Stomach (tissue), 9 donors: ENCODE results near the gene ASMTL. TPM values are rescaled to one million over a fixed set of nuclear protein-coding genes. Genes with fewer than 3 reads are reported as not detected.
"Not testable (repeated sequence)": the region's sequence is repeated elsewhere in the genome, so short reads cannot be mapped to it uniquely, and the experiment has no call there.

Experiments used
- DNase-seq, 2 donors: peaks; one replicate each; pipeline versions ENCODE4 v3.0.0 to v3.0.0-alpha.2; 2013 to 2019
- H3K27ac ChIP-seq, 5 donors: fragments of 200-600 bp in 4 of 5; sonication (generic) in 4 of 5; one replicate each; pipeline ENCODE4 v1.5.1; 2013 to 2019; ENCODE audit warnings: mild to moderate bottlenecking in 1 of 5, moderate library complexity in 1 of 5
- H3K27me3 ChIP-seq, 3 donors: fragments of 200-600 bp; sonication (generic); one replicate each; pipeline ENCODE4 v1.5.1; 2017 to 2019; ENCODE audit warnings: mixed run types in 1 of 3
- H3K36me3 ChIP-seq, 4 donors: fragments of 200-600 bp; sonication (generic); 1 replicate in 3 of 4; 2 replicates in 1 of 4; pipeline ENCODE4 v1.5.1; 2016 to 2019
- H3K4me1 ChIP-seq, 4 donors: fragments of 200-600 bp; sonication (generic); one replicate each; pipeline ENCODE4 v1.5.1; 2016 to 2019
- H3K4me3 ChIP-seq, 4 donors: fragments of 200-600 bp; sonication (generic) in 3 of 4; one replicate each; pipeline ENCODE4 v1.5.1; 2016 to 2019; ENCODE audit warnings: mild to moderate bottlenecking in 1 of 4
- H3K9me3 ChIP-seq, 4 donors: fragments of 200-600 bp; sonication (generic); one replicate each; pipeline ENCODE4 v1.5.1; 2016 to 2019
- EP300 ChIP-seq: sonication (generic); formaldehyde crosslinking; IDR thresholded peaks from one replicate; pipeline ENCODE4 v1.6.1; 2017; ENCODE audit warnings: antibody characterized with exemption
- POLR2A ChIP-seq, 4 donors: fragments of 450-650 bp; IDR thresholded peaks; one replicate each; pipeline ENCODE4 v1.6.1; 2016; ENCODE audit warnings: antibody characterized with exemption in 4 of 4, control low read depth in 2 of 4, mild to moderate bottlenecking in 1 of 4, moderate library complexity in 1 of 4
- POLR2AphosphoS5 ChIP-seq, 3 donors: sonication (generic); formaldehyde crosslinking; IDR thresholded peaks; one replicate each; pipeline ENCODE4 v1.6.1; 2016; ENCODE audit warnings: antibody characterized with exemption in 3 of 3
- WGBS, 5 donors: extraction: QIAGEN DNeasy Blood & Tissue Kit in 3 of 5; methylation state at CpG; one replicate each; pipeline versions ENCODE4 v1.1.5 to v1.1.7; 2013 to 2018; 5-methylcytosine and 5-hydroxymethylcytosine counted together
- intact Hi-C: fragments of 100-400 bp; cut with DNase I; formaldehyde crosslinking; loops from one replicate; pipeline ENCODE4 v1.15.1; 2023; ENCODE audit warnings: low total_unique reads
- polyA plus RNA-seq, 3 donors: library from polyadenylated mRNA; stranded (reverse); fragments of 200-250 nt; gene quantifications; one replicate each; pipeline ENCODE4 v1.2.3, GENCODE V29; 2013
- total RNA-seq, 5 donors: library from RNA; depleted of rRNA; stranded (reverse); fragments of >200 nt; gene quantifications; one replicate each; pipeline versions ENCODE4 v1.1.0 to v1.2.3, GENCODE V29; 2014 to 2016
- TF ChIP-seq, protein P1 (sequence below), 7 experiments: fragments of 450-650 bp in 4 of 7; fragments of 200-600 bp in 3 of 7; sonication (generic) in 3 of 7; IDR thresholded peaks; one replicate each; pipeline ENCODE4 v1.5.1; 2016 to 2019; ENCODE audit warnings: antibody characterized with exemption in 7 of 7, control low read depth in 2 of 7, mild to moderate bottlenecking in 1 of 7
- donor health status: healthy with polysubstance abuse.
- donor health status: Bipolar disorder and iron deficiency.
- donor health status: healthy.

ASMTL gene
- total and polyA plus RNA-seq, 8 donors, result 5.8 to 45.8 (median 17.9) TPM

DNA sequence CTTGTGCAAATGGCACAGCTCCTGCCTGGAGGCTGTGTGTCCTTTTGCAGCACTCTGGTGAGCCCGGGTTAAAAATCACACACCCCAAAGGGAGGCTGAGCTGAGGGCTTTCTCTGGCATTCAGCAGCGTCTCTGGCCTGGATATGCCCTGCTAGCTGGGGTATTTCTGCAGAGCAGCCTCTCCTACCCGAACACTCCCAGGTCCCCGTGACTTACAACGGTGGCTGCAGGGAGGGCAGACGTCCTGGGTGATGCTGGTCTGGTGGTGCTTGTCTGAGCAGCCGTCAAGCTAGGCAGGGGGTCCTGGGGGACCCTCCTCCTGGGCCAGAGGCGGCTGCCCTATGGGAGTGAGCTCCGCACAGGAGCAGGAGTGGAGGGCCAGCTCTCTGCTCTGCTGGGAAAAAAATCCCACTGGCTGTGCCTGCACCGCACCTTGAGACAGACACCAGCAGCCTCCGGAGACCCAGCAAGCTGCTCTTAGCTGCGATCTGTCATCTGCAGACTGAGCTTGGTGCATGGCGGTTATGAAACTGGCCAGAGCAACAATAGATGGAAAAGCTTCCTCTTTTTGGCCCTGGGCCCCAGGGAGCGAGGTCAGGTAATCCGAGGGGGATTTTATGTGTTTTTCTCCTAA is 41.3 kb upstream of the ASMTL start:
- intact Hi-C loops, result no loop called here
- no peak overlapping the region for H3K4me3 ChIP-seq
- peaks cover 0 to 12% (median 6%) of the 10 kb centered on the region in 4 donors for H3K4me1 ChIP-seq
- no peaks in the 10 kb centered on the region for H3K27me3 ChIP-seq
- WGBS, 5 donors, result 20 to 30% (median 27%) methylated on average over 10 to 15 of the region's 15 CpGs
- no peak for TF ChIP-seq POLR2A (IDR thresholded peaks at IDR 0.05)
- no peak for TF ChIP-seq POLR2AphosphoS5 (IDR thresholded peaks at IDR 0.05)
- TF ChIP-seq EP300, result no peak
- TF ChIP-seq, protein P1, sequence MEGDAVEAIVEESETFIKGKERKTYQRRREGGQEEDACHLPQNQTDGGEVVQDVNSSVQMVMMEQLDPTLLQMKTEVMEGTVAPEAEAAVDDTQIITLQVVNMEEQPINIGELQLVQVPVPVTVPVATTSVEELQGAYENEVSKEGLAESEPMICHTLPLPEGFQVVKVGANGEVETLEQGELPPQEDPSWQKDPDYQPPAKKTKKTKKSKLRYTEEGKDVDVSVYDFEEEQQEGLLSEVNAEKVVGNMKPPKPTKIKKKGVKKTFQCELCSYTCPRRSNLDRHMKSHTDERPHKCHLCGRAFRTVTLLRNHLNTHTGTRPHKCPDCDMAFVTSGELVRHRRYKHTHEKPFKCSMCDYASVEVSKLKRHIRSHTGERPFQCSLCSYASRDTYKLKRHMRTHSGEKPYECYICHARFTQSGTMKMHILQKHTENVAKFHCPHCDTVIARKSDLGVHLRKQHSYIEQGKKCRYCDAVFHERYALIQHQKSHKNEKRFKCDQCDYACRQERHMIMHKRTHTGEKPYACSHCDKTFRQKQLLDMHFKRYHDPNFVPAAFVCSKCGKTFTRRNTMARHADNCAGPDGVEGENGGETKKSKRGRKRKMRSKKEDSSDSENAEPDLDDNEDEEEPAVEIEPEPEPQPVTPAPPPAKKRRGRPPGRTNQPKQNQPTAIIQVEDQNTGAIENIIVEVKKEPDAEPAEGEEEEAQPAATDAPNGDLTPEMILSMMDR (IDR thresholded peaks at IDR 0.05), result no peak
- H3K36me3 ChIP-seq, result no peaks in the 10 kb centered on the region
- peak overlapping the region in 2 of 5 donors; percentile 8 to 34 for H3K27ac ChIP-seq
- peaks cover 0 to 7% (median 6%) of the 10 kb centered on the region in 4 donors for H3K9me3 ChIP-seq
- no peak for DNase-seq

DNA sequence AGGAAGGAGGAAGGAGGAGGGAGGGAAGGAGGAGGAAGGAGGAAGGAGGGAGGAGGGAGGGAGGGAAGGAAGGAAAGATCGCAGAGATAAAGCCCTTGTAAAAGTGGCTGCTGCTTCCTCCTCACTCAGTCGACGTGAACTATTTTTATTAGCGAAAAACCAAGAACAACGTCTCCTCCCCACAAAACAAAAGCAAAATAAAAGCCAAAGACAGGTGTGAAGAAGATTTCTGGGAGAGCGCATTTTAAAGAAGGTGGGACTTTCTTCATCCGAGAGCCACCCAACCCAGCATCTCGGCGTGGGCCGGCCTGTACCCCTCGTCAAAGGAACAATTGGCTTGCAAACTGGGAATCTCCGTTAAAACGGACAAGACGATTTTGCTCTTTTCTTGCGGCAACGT is 40.7 kb upstream of the ASMTL start:
- 25 to 39% (median 32%) methylated on average over 16 of the region's 16 CpGs for WGBS, 5 donors
- no peak for DNase-seq
- intact Hi-C loops, result no loop called here
- no peaks in the 10 kb centered on the region for H3K27me3 ChIP-seq
- no peak overlapping the region for H3K4me3 ChIP-seq
- no peaks in the 10 kb centered on the region for H3K36me3 ChIP-seq
- H3K27ac ChIP-seq, result peak overlapping the region in 2 of 5 donors; percentile 8 to 34
- H3K4me1 ChIP-seq, result peaks cover 0 to 12% (median 6%) of the 10 kb centered on the region in 4 donors
- TF ChIP-seq POLR2A (IDR thresholded peaks at IDR 0.05) (no peak), POLR2AphosphoS5 (IDR thresholded peaks at IDR 0.05) (no peak), EP300 (no peak)
- TF ChIP-seq, protein P1 (IDR thresholded peaks at IDR 0.05), result no peak
- peaks cover 0 to 7% (median 6%) of the 10 kb centered on the region in 4 donors for H3K9me3 ChIP-seq

DNA sequence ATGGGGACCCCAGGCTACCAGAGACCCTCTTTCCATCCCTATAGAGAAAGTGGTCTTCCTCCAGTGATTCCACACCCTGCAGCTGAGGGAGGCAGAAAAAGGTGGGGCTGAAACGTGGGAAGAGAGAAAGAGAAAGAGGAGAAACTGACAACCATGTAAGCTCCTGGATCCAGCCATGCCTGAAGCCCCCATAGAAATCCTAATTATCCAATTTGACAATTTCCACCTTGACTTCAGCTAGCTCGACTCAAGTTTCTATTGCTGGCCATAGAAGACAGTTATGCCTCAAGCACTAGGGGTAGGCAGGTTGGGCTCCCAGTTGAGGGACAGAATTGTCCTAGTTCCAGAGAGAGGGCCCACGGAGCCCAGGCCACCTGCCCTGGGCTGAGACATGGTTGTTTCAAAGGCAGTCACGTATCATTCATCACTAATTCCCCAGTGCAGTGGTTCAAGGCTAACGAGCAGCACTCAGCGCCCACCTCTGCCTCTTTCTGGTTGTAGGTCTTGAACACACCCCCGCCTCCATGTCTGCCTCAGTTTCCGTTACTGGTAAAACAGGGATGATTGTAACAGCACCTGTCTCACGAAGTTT is 39.8 kb upstream of the ASMTL start:
- no peak for DNase-seq
- no peak overlapping the region for H3K27ac ChIP-seq
- intact Hi-C loops, result no loop called here
- no peak overlapping the region for H3K4me3 ChIP-seq
- no peaks in the 10 kb centered on the region for H3K27me3 ChIP-seq
- TF ChIP-seq POLR2AphosphoS5 (IDR thresholded peaks at IDR 0.05) (no peak), POLR2A (IDR thresholded peaks at IDR 0.05) (no peak), EP300 (no peak)
- TF ChIP-seq, protein P1 (IDR thresholded peaks at IDR 0.05), result no peak
- no peaks in the 10 kb centered on the region for H3K36me3 ChIP-seq
- H3K4me1 ChIP-seq, result peaks cover 0 to 12% (median 6%) of the 10 kb centered on the region in 4 donors
- WGBS, 5 donors, result 77 to 91% (median 84%) methylated on average over 9 of the region's 9 CpGs
- peaks cover 0 to 7% (median 6%) of the 10 kb centered on the region in 4 donors for H3K9me3 ChIP-seq

DNA sequence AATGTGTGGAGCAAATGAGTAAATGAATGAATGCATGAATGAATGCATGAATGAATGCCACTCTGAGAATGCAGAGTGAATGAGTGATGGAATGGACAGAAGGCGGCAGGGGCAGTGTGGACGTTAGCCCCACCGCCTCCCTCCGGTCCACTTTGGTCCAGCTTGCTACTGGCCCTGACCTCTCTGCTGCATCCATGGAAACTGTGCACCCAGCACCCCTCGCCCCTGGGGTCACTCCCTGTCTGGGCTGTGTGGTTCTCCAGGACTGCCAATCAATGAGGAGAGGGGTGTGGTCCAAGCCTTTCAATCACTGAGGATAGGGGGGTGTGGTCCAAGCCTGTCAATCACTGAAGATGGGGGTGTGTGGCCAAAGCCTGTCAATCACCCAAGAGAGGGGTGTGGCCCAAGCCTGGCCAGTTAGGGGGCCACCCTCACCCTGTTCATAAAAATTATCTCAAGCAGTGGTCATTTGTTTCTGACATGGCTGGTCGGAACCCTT is 39.2 kb upstream of the ASMTL start:
- peaks cover 0 to 12% (median 6%) of the 10 kb centered on the region in 4 donors for H3K4me1 ChIP-seq
- WGBS, 5 donors, result 72 to 82% (median 79%) methylated on average over 6 of the region's 6 CpGs
- intact Hi-C loops, result no loop called here
- peaks cover 0 to under 1% (median 0%) of the 10 kb centered on the region in 3 donors for H3K27me3 ChIP-seq
- H3K9me3 ChIP-seq, result peaks cover 0 to 7% (median 6%) of the 10 kb centered on the region in 4 donors
- TF ChIP-seq EP300, result no peak
- no peak for TF ChIP-seq POLR2AphosphoS5 (IDR thresholded peaks at IDR 0.05)
- no peak for TF ChIP-seq POLR2A (IDR thresholded peaks at IDR 0.05)
- TF ChIP-seq, protein P1 (IDR thresholded peaks at IDR 0.05), result no peak
- H3K4me3 ChIP-seq, result no peak overlapping the region
- H3K36me3 ChIP-seq, result no peaks in the 10 kb centered on the region
- H3K27ac ChIP-seq, result no peak overlapping the region
- peak in 1 of 2 donors; percentile 53 for DNase-seq

DNA sequence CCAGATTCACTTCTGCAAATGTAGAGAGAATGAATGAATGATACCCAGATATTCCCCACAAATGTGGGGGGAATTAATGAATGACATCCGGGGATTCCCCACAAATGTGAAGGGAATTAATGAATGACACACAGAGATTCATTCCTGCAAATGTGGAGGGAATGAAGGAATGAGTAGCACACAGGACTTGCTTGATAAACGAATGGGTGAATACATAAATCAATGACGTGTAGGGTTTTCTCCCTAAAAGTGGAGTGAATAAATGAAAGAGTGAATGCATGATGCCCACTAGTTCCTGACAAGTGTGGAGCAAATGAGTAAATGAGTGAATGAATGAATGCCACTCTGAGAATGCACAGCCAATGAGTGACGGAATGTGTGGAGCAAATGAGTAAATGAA is 38.5 kb upstream of the ASMTL start:
- DNase-seq, H3K9me3 ChIP-seq, H3K27ac ChIP-seq, intact Hi-C loops, H3K36me3 ChIP-seq, H3K4me3 ChIP-seq, H3K27me3 ChIP-seq: not testable (repeated sequence)
- 94 to 98% (median 96%) methylated on average over 4 of the region's 4 CpGs for WGBS, 5 donors
- H3K4me1 ChIP-seq, result peaks cover 0 to 12% (median 6%) of the 10 kb centered on the region in 4 donors

DNA sequence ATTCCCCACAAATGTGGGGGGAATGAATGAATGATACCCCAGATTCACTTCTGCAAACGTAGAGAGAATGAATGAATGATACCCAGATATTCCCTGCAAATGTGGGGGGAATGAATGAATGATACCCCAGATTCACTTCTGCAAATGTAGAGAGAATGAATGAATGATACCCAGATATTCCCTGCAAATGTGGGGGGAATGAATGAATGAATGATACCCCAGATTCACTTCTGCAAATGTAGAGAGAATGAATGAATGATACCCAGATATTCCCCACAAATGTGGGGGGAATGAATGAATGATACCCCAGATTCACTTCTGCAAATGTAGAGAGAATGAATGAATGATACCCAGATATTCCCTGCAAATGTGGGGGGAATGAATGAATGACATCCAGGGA is 38.0 kb upstream of the ASMTL start:
- H3K9me3 ChIP-seq, DNase-seq, H3K4me3 ChIP-seq, H3K27ac ChIP-seq, H3K36me3 ChIP-seq, intact Hi-C loops: not testable (repeated sequence)
- WGBS, 5 donors, result 40 to 100% (median 86%) methylated on average over 1 of the region's 1 CpG
- H3K27me3 ChIP-seq, result peaks cover 0 to 12% (median 0%) of the 10 kb centered on the region in 3 donors
- peaks cover 0 to 12% (median 6%) of the 10 kb centered on the region in 4 donors for H3K4me1 ChIP-seq

DNA sequence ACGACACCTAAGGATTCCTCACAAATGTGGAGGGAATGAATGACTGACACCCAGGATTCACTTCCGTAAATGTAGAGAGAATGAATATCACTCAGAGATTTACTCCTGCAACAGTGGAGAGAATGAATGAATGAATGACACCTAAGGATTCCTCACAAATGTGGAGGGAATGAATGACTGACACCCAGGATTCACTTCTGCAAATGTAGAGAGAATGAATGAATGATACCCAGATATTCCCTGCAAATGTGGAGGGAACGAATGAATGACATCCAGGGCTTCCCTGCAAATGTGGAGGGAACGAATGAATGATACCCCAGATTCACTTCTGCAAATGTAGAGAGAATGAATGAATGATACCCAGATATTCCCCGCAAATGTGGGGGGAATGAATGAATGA is 36.6 kb upstream of the ASMTL start:
- intact Hi-C loops, H3K4me3 ChIP-seq, H3K27ac ChIP-seq, H3K9me3 ChIP-seq, DNase-seq, H3K36me3 ChIP-seq: not testable (repeated sequence)
- Histone ChIP-seq H3K4me1 (peaks cover 0 to 10% (median 6%) of the 10 kb centered on the region in 4 donors), H3K27me3 (peaks cover 0 to 13% (median 0%) of the 10 kb centered on the region in 3 donors)
- 78 to 92% (median 88%) methylated on average over 4 to 5 of the region's 5 CpGs for WGBS, 5 donors
